ENCODE measurements around the gene RWDD3. TPM values are rescaled to one million over a fixed set of nuclear protein-coding genes. Genes with fewer than 3 reads are reported as not detected.

The RWDD3 gene
- total and polyA plus RNA-seq, 4 donors, result 8.0 to 39.9 (median 13.4) TPM

GRCh38 chr1:95208876-95209275, 25.1 kb upstream of the RWDD3 start:
- 65 to 68% methylated on average over 3 of the region's 3 CpGs for WGBS, 2 donors
- no peak for TF ChIP-seq CTCF (IDR thresholded peaks at IDR 0.05; ENCODE audit: control extremely low read depth, extremely low read depth)
- no peaks in the 10 kb centered on the region for H3K27me3 ChIP-seq (ENCODE audit: control insufficient read depth in 3 of 3, insufficient read depth in 3 of 3, low read length in 2 of 3)
- no peak overlapping the region for H3K9ac ChIP-seq (ENCODE audit: insufficient read depth in 1 of 2, low read length in 2 of 2)
- peak overlapping the region in 1 of 2 donors; percentile 9 for H3K27ac ChIP-seq (ENCODE audit: low read depth in 1 of 2, low read length in 1 of 2)
- H3K4me3 ChIP-seq, result no peak overlapping the region
- H3K4me1 ChIP-seq (ENCODE audit: control insufficient read depth in 5 of 5, insufficient read depth in 5 of 5, low read length in 5 of 5), result peaks cover 0 to 6% (median 4%) of the 10 kb centered on the region in 5 donors
- H3K36me3 ChIP-seq (ENCODE audit: control insufficient read depth in 4 of 4, insufficient read depth in 4 of 4, low read length in 4 of 4), result no peaks in the 10 kb centered on the region
- DNase-seq (no peak), ATAC-seq (ENCODE audit: insufficient read depth, low FRiP score) (no peak)
- H3K9me3 ChIP-seq (ENCODE audit: control insufficient read depth in 4 of 4, insufficient read depth in 3 of 4, low read length in 3 of 4), result no peaks in the 10 kb centered on the region

GRCh38 chr1:95209291-95209690, 24.7 kb upstream of the RWDD3 start:
- Histone ChIP-seq H3K27ac (ENCODE audit: low read depth in 1 of 2, low read length in 1 of 2) (no peak overlapping the region), H3K27me3 (ENCODE audit: control insufficient read depth in 3 of 3, insufficient read depth in 3 of 3, low read length in 2 of 3) (no peaks in the 10 kb centered on the region), H3K4me1 (ENCODE audit: control insufficient read depth in 5 of 5, insufficient read depth in 5 of 5, low read length in 5 of 5) (peaks cover 0 to 6% (median 4%) of the 10 kb centered on the region in 5 donors), H3K9me3 (ENCODE audit: control insufficient read depth in 4 of 4, insufficient read depth in 3 of 4, low read length in 3 of 4) (no peaks in the 10 kb centered on the region), H3K36me3 (ENCODE audit: control insufficient read depth in 4 of 4, insufficient read depth in 4 of 4, low read length in 4 of 4) (no peaks in the 10 kb centered on the region), H3K4me3 (no peak overlapping the region), H3K9ac (ENCODE audit: insufficient read depth in 1 of 2, low read length in 2 of 2) (no peak overlapping the region)
- DNase-seq (peak in 1 of 3 donors; percentile 46), ATAC-seq (ENCODE audit: insufficient read depth, low FRiP score) (no peak)
- no peak for TF ChIP-seq CTCF (IDR thresholded peaks at IDR 0.05; ENCODE audit: control extremely low read depth, extremely low read depth)

GRCh38 chr1:95216292-95216990, 17.6 kb upstream of the RWDD3 start:
- ATAC-seq (ENCODE audit: insufficient read depth, low FRiP score) (no peak), DNase-seq (no peak)
- TF ChIP-seq CTCF (IDR thresholded peaks at IDR 0.05; ENCODE audit: control extremely low read depth, extremely low read depth), result no peak
- Histone ChIP-seq H3K4me3 (no peak overlapping the region), H3K4me1 (ENCODE audit: control insufficient read depth in 5 of 5, insufficient read depth in 5 of 5, low read length in 5 of 5) (no peaks in the 10 kb centered on the region), H3K9ac (ENCODE audit: insufficient read depth in 1 of 2, low read length in 2 of 2) (no peak overlapping the region), H3K9me3 (ENCODE audit: control insufficient read depth in 4 of 4, insufficient read depth in 3 of 4, low read length in 3 of 4) (no peaks in the 10 kb centered on the region), H3K27me3 (ENCODE audit: control insufficient read depth in 3 of 3, insufficient read depth in 3 of 3, low read length in 2 of 3) (no peaks in the 10 kb centered on the region), H3K36me3 (ENCODE audit: control insufficient read depth in 4 of 4, insufficient read depth in 4 of 4, low read length in 4 of 4) (peaks cover 0 to 1% (median 0%) of the 10 kb centered on the region in 4 donors), H3K27ac (ENCODE audit: low read depth in 1 of 2, low read length in 1 of 2) (no peak overlapping the region)
- WGBS, 2 donors, result 85 to 91% methylated on average over 14 of the region's 14 CpGs

- ATAC-seq (ENCODE audit: insufficient read depth, low FRiP score), result no peak
Observed at GRCh38 chr1:95217371-95217770, 16.6 kb upstream of the RWDD3 start.

More at GRCh38 chr1:95217371-95217770, 16.6 kb upstream of the RWDD3 start:
- WGBS, 2 donors, result 58 to 90% methylated on average over 1 of the region's 1 CpG
- Histone ChIP-seq H3K4me1 (ENCODE audit: control insufficient read depth in 5 of 5, insufficient read depth in 5 of 5, low read length in 5 of 5) (no peaks in the 10 kb centered on the region), H3K9ac (ENCODE audit: insufficient read depth in 1 of 2, low read length in 2 of 2) (no peak overlapping the region), H3K9me3 (ENCODE audit: control insufficient read depth in 4 of 4, insufficient read depth in 3 of 4, low read length in 3 of 4) (no peaks in the 10 kb centered on the region), H3K27me3 (ENCODE audit: control insufficient read depth in 3 of 3, insufficient read depth in 3 of 3, low read length in 2 of 3) (no peaks in the 10 kb centered on the region), H3K36me3 (ENCODE audit: control insufficient read depth in 4 of 4, insufficient read depth in 4 of 4, low read length in 4 of 4) (peaks cover 0 to 1% (median 0%) of the 10 kb centered on the region in 4 donors), H3K4me3 (no peak overlapping the region), H3K27ac (ENCODE audit: low read depth in 1 of 2, low read length in 1 of 2) (no peak overlapping the region)
- no peak for TF ChIP-seq CTCF (IDR thresholded peaks at IDR 0.05; ENCODE audit: control extremely low read depth, extremely low read depth)
- no peak for DNase-seq

Data from lung (tissue), 12 donors.